ENCODE measurements around the gene DMRTB1. TPM values are rescaled to one million over a fixed set of nuclear protein-coding genes. Genes with fewer than 3 reads are reported as not detected.

The DMRTB1 gene
- total and polyA plus RNA-seq, 2 of the 4 experiments (the other 2 are of a cell fraction): not detected

GRCh38 chr1:53413175-53414001 lies 45.8 kb upstream of the DMRTB1 start:
- Histone ChIP-seq H2BK120ac (ENCODE audit: low read depth, low read length) (peak overlapping the region; percentile 23; the same call in 1 of the 2 replicates), H3K18ac (ENCODE audit: low read depth, low read length) (peak overlapping the region; percentile 16; the same call in 1 of the 2 replicates), H2AK5ac (ENCODE audit: low read depth, low read length) (no peak overlapping the region), H3K9ac (ENCODE audit: low read depth, low read length) (no peak overlapping the region), H3K56ac (ENCODE audit: extremely low read depth, insufficient read depth, low read length) (no peak overlapping the region), H3K14ac (replicated peaks; ENCODE audit: low read depth, low read length) (no peak overlapping the region), H4K91ac (ENCODE audit: insufficient read depth, low read depth, low read length) (peak overlapping the region; percentile 73; the same call in 1 of the 2 replicates), H2BK15ac (ENCODE audit: low read depth, low read length) (no peak overlapping the region), H3K36me3 (ENCODE audit: control insufficient read depth, insufficient read depth, low read length) (no peaks in the 10 kb centered on the region), H2BK20ac (ENCODE audit: low read depth, low read length) (no peak overlapping the region), H3K9me1 (ENCODE audit: insufficient read depth, low read length) (peaks cover 28% of the 10 kb centered on the region), H3K27ac (ENCODE audit: insufficient read depth, low read length) (peak overlapping the region; percentile 8; the same call in 1 of the 2 replicates), H3K4me3 (ENCODE audit: insufficient read depth, low read depth, low read length) (no peak overlapping the region), H3K4ac (ENCODE audit: low read depth, low read length) (peak overlapping the region; percentile 9; the same call in 1 of the 2 replicates), H3K79me1 (ENCODE audit: low read depth in 1 of 2, low read length in 2 of 2) (no peaks in the 10 kb centered on the region), H3K4me2 (ENCODE audit: low read depth, low read length) (peak overlapping the region; percentile 75), H3K9me3 (ENCODE audit: control insufficient read depth, insufficient read depth, low read length) (no peaks in the 10 kb centered on the region), H3K27me3 (ENCODE audit: control insufficient read depth, insufficient read depth, low read length) (peaks cover 35% of the 10 kb centered on the region), H4K5ac (ENCODE audit: low read depth, low read length) (no peak overlapping the region), H3K23ac (ENCODE audit: low read depth, low read length) (no peak overlapping the region), H4K20me1 (ENCODE audit: insufficient read depth, low read length) (peaks cover 10% of the 10 kb centered on the region), H2AFZ (replicated peaks; ENCODE audit: low read length, poor library complexity) (no peak overlapping the region), H2AK9ac (replicated peaks; ENCODE audit: low read depth, low read length, poor library complexity) (no peak overlapping the region), H4K8ac (ENCODE audit: low read depth in 2 of 2, low read length in 2 of 2) (no peak overlapping the region), H2BK5ac (ENCODE audit: low read depth, low read length, poor library complexity, severe bottlenecking) (peak overlapping the region; percentile 34), H3K4me1 (ENCODE audit: control insufficient read depth, insufficient read depth, low read length) (peaks cover 24% of the 10 kb centered on the region)
- intact Hi-C loops (cut with micrococcal nuclease) (loop anchor here (1.0 kb wide), 1 partner anchor 36 kb away; no protein-coding TSS in a partner anchor), dilution Hi-C loops (cut with HindIII; ENCODE audit: low sequenced_read_pairs, unreplicated experiment) (no loop called here), in situ Hi-C loops (cut with MboI; ENCODE audit: low sequenced_read_pairs) (no loop called here)
- POLR2A ChIA-PET (ENCODE audit: unreplicated experiment): no interaction called here
- no TSS peak for BruUV-seq (replicated peaks)
- WGBS, 2 experiments (ENCODE audit: extremely low coverage in 2 of 2, insufficient read length in 1 of 2): 52% methylated on average over 3 of the region's 8 CpGs; no CpG with 5 or more reads in 1 of the 2 experiments
- peak; percentile 80 for ATAC-seq (ENCODE audit: low read depth)
- no peak for TF ChIP-seq MXI1 (IDR thresholded peaks at IDR 0.05; ENCODE audit: borderline replicate concordance, low read depth, low read length)
- peak; percentile 14; the same call in 1 of the 2 replicates for TF ChIP-seq NFE2L2 (IDR thresholded peaks at IDR 0.05; ENCODE audit: low read depth, low read length)
- TF ChIP-seq, protein P1, sequence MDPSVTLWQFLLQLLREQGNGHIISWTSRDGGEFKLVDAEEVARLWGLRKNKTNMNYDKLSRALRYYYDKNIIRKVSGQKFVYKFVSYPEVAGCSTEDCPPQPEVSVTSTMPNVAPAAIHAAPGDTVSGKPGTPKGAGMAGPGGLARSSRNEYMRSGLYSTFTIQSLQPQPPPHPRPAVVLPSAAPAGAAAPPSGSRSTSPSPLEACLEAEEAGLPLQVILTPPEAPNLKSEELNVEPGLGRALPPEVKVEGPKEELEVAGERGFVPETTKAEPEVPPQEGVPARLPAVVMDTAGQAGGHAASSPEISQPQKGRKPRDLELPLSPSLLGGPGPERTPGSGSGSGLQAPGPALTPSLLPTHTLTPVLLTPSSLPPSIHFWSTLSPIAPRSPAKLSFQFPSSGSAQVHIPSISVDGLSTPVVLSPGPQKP (IDR thresholded peaks at IDR 0.05; ENCODE audit: borderline replicate concordance, low read depth, low read length): no peak
- peak; percentile 51 for TF ChIP-seq USF2 (IDR thresholded peaks at IDR 0.05; ENCODE audit: low read depth, low read length)
- peak; percentile 54 for TF ChIP-seq FOS (IDR thresholded peaks at IDR 0.05; ENCODE audit: low read depth, low read length)
- peak; percentile 32 for TF ChIP-seq CEBPB (IDR thresholded peaks at IDR 0.05; ENCODE audit: low read depth, low read length)
- CTCF ChIA-PET: interaction anchor here (0.5 to 1.2 kb wide), 2 partner anchors 36 to 155 kb away, joined by 4 to 6 read pairs; no protein-coding TSS in a partner anchor
- peak; percentile 89 for DNase-seq
